ENCODE data around the gene OR2AJ1.

The OR2AJ1 gene

GRCh38 chr1:247924868-247925267 is at the start of gene OR2AJ1:
Gene OR2AJ1 (plus strand): TSS chr1:247924889. CDS start chr1:247933769, 8,880 bp downstream.
- TF ChIP-seq CTCF (IDR thresholded peaks at IDR 0.05; ENCODE audit: insufficient read depth, missing control alignments) = no peak
- DNase-seq (ENCODE audit: insufficient read length, low spot score) = no peak
- FAIRE-seq = peak; percentile 48

- no peak for FAIRE-seq
- no peak for TF ChIP-seq CTCF (IDR thresholded peaks at IDR 0.05; ENCODE audit: insufficient read depth, missing control alignments)
Observed at GRCh38 chr1:247883346-247883745, 41.3 kb upstream of the OR2AJ1 start.

GRCh38 chr1:247884797-247885413 is 39.8 kb upstream of the OR2AJ1 start:
- no peak for FAIRE-seq
- DNase-seq (ENCODE audit: insufficient read length, low spot score) = no peak
- TF ChIP-seq CTCF (IDR thresholded peaks at IDR 0.05; ENCODE audit: insufficient read depth, missing control alignments) = no peak

More at GRCh38 chr1:247883346-247883745, 41.3 kb upstream of the OR2AJ1 start:
- no peak for DNase-seq (ENCODE audit: insufficient read length, low spot score)

GRCh38 chr1:247895163-247895637 is 29.5 kb upstream of the OR2AJ1 start, which contains the start of gene OR2W3:
Gene OR2W3 (plus strand): TSS chr1:247895587. CDS start chr1:247895587, 0 bp downstream.
- no peak for TF ChIP-seq CTCF (IDR thresholded peaks at IDR 0.05; ENCODE audit: insufficient read depth, missing control alignments)
- no peak for FAIRE-seq

GRCh38 chr1:247895976-247896375 is 28.7 kb upstream of the OR2AJ1 start:
- DNase-seq (ENCODE audit: insufficient read length, low spot score) = no peak

More at GRCh38 chr1:247895163-247895637, 29.5 kb upstream of the OR2AJ1 start, which contains the start of gene OR2W3:
- no peak for DNase-seq (ENCODE audit: insufficient read length, low spot score)

GRCh38 chr1:247904122-247904521 is 20.6 kb upstream of the OR2AJ1 start:
- no peak for DNase-seq (ENCODE audit: insufficient read length, low spot score)
- no peak for TF ChIP-seq CTCF (IDR thresholded peaks at IDR 0.05; ENCODE audit: insufficient read depth, missing control alignments)
- no peak for FAIRE-seq

More at GRCh38 chr1:247895976-247896375, 28.7 kb upstream of the OR2AJ1 start:
- no peak for TF ChIP-seq CTCF (IDR thresholded peaks at IDR 0.05; ENCODE audit: insufficient read depth, missing control alignments)
- FAIRE-seq = no peak

GRCh38 chr1:247905181-247905580 is 19.5 kb upstream of the OR2AJ1 start:
- DNase-seq (ENCODE audit: insufficient read length, low spot score) (no peak), FAIRE-seq (no peak)
- no peak for TF ChIP-seq CTCF (IDR thresholded peaks at IDR 0.05; ENCODE audit: insufficient read depth, missing control alignments)
